ENCODE data around the gene SMAD3.

- TF ChIP-seq POLR2A (IDR thresholded peaks at IDR 0.05; ENCODE audit: low read length) = no peak
- TF ChIP-seq GATA1 (IDR thresholded peaks at IDR 0.05; ENCODE audit: low read depth, low read length) = no peak
Measured at GRCh38 chr15:67184208-67184925, 119.0 kb downstream of the SMAD3 start.

Measured in erythroblast (primary cell).